Activated naive CD4-positive, alpha-beta T cell treated with anti-CD3 and anti-CD28 coated beads for 36 hours (primary cell): ENCODE data around the gene METAP1D. TPM values are rescaled to one million over a fixed set of nuclear protein-coding genes. Genes with fewer than 3 reads are reported as not detected.
A peak's percentile ranks its signal among the peaks of the same experiment; 100 is the strongest.

Experiments used
- CTCF ChIA-PET: fragments of 350-600 bp; sonication (Branson Sonifier 250); formaldehyde crosslinking; loops from one replicate; lab custom pipeline; 2021; ENCODE audit warnings: antibody characterized with exemption; lab: Charles Lee
- DNase-seq: peaks from one replicate; pipeline ENCODE4 v3.0.0-alpha.2; 2020
- H3K27ac Mint-ChIP-seq: one replicate; pipeline ENCODE4 v1.8.0; 2021; ENCODE audit warnings: mild to moderate bottlenecking, mixed read lengths
- H3K27me3 Mint-ChIP-seq: one replicate; pipeline ENCODE4 v1.8.0; 2021; ENCODE audit warnings: low read depth, mixed read lengths
- H3K36me3 Mint-ChIP-seq: one replicate; pipeline ENCODE4 v1.8.0; 2021; ENCODE audit warnings: low read depth, mixed read lengths
- H3K4me1 Mint-ChIP-seq: one replicate; pipeline ENCODE4 v1.8.0; 2021; ENCODE audit warnings: low read depth, mixed read lengths
- H3K4me3 Mint-ChIP-seq: one replicate; pipeline ENCODE4 v1.8.0; 2021; ENCODE audit warnings: mild to moderate bottlenecking, moderate library complexity, mixed read lengths
- H3K9me3 Mint-ChIP-seq: one replicate; pipeline ENCODE4 v1.8.0; 2021; ENCODE audit warnings: mixed read lengths
- intact Hi-C: fragments of 100-400 bp; cut with micrococcal nuclease; formaldehyde crosslinking; loops from one replicate; pipeline ENCODE4 v1.15.1; 2023
- total RNA-seq, 2 experiments: library from RNA; stranded (reverse); gene quantifications; one replicate each; pipeline ENCODE4 v1.2.3, GENCODE V29; 2021

METAP1D gene
- total RNA-seq, 2 experiments from 2014 or later, result 2.5 to 3.4 TPM

DNA sequence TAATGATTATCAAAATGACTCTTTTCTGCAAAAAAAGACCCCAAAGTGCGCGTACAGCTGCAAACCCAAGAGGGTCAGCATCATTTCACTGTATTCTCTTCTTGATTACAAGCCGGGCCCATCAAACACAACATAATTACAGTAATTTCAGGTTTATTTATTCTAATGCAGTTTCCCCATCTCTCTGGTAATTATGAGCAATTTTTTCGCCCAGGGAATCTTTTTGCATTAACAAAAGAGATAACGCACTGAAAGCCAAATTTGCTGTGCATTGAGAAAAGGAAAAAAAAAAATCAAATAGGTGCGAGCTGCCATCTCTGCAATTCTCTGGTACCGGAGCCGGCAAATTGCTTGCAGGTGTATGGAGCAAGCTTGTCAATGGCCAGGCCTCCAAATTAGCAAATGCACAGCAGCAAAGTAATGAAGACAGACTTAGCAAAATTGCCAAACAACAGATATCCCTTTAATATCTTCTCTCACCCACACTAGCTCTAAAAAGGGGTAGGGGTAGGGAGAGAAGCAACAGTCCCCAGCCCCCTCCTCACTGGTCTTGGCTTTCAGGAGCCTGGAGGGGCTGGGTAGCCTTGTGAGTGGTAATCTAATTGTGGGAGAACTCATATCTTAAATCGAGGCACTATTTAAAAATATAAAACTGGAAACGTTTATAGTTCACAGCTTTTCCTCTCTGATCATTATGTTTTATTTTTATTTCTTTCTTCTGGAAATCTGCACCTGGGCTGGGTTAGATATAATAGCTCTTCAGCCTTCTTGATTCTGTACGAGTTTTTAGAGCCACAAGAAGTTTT lies 92.2 kb downstream of the METAP1D start:
- H3K36me3 Mint-ChIP-seq, result no peaks in the 10 kb centered on the region
- peaks cover 45% of the 10 kb centered on the region for H3K4me1 Mint-ChIP-seq
- no peak for DNase-seq
- CTCF ChIA-PET, result interaction anchor here (0.6 to 1.9 kb wide), 10 partner anchors 9 to 388 kb away, joined by 3 to 5 read pairs (median 4); no protein-coding TSS in a partner anchor
- H3K4me3 Mint-ChIP-seq, result no peak overlapping the region
- H3K9me3 Mint-ChIP-seq, result no peaks in the 10 kb centered on the region
- intact Hi-C loops, result loop anchor here (5.0 kb wide), 1 partner anchor 1380 kb away; no protein-coding TSS in a partner anchor
- H3K27me3 Mint-ChIP-seq, result peaks cover 88% of the 10 kb centered on the region
- H3K27ac Mint-ChIP-seq, result no peak overlapping the region

DNA sequence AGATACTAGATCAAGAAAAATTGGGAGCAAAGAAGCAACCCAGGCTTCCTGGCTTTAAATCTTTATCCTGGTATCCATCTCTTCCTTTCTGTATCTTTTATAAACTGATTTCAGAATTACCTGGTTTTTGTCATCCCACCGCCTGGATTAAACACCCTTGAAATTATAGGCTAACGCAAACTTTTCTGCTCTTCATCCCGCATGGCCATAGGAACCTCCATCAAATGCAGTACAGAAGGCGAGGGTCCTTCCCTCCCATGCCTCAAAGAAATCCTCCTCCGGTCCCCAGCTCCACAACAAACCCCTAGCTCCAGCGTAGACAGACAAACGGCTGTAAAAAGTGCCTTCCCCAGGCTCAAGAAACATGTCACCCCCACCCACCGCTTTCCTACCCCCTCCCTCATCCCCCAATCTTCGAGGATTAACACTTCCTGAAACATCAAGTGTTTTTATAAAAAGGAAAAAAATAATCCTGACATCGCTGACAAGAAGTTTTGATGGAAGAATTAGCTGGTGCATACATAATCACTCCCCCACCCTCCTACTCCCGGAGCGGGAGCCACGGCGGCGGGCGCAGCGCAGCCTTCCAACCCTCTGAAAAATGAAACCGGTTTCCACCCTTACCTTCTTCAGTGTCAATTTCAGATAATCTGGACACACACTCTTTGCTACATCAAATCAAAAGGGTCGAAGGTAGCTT lies 93.1 kb downstream of the METAP1D start:
- Mint-ChIP-seq H3K36me3 (no peaks in the 10 kb centered on the region), H3K27ac (no peak overlapping the region), H3K27me3 (peaks cover 88% of the 10 kb centered on the region), H3K4me3 (no peak overlapping the region), H3K9me3 (no peaks in the 10 kb centered on the region), H3K4me1 (peaks cover 45% of the 10 kb centered on the region)
- CTCF ChIA-PET, result interaction anchor here (0.9 to 1.3 kb wide), 4 partner anchors 11 to 388 kb away, joined by 3 to 5 read pairs (median 3); no protein-coding TSS in a partner anchor
- no peak for DNase-seq
- intact Hi-C loops, result loop anchor here (5.0 kb wide), 1 partner anchor 1381 kb away; no protein-coding TSS in a partner anchor

DNA sequence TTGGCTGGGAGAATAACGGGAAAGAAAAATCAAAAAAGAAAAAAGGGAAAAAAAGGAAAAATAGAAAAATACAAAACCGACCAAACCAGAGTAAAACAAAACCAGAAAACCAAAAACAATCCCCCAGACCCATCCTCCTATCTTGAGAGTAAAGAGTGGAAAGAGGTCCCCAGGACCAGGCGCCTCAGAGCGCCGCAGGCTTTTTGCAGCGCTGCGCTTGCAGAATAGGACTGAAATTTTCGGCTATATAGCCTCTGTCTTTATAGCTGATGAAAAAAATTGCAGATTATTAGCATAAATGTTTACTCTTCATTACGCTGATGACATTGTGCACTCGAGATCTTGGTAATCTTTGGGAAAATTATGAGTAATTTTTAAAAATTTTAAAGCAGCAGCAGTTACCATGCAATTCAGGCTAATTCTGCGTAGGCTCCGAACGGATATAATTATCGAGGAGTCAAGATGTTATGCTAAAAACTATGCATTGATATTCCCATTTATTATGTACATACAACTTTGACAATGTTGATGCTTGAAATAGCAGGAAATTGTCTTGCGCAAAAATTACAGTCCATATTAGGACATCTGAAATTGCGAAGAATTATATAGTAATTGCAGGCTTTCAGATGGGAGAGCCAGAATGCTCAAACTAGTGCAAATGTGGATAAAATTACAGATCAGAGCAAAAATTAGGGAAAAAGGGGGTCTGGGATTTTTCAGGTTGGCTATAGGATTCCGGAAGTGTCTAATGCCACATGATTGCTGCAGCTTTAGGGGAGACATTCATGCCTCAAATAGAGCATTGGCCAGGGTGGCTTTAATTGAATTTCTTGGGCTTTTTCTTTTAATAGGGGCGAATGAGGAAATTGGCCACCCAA lies 93.9 kb downstream of the METAP1D start:
- Mint-ChIP-seq H3K9me3 (no peaks in the 10 kb centered on the region), H3K36me3 (no peaks in the 10 kb centered on the region), H3K27me3 (peaks cover 85% of the 10 kb centered on the region), H3K4me3 (peak overlapping the region; percentile 43), H3K27ac (no peak overlapping the region), H3K4me1 (peaks cover 43% of the 10 kb centered on the region)
- DNase-seq, result no peak
- CTCF ChIA-PET, result interaction anchor here (1.1 kb wide), 1 partner anchor 12 kb away, joined by 3 read pairs; no protein-coding TSS in a partner anchor
- intact Hi-C loops, result loop anchor here (2.0 to 5.0 kb wide), 2 partner anchors 95 to 1381 kb away; partner anchors contain the start of gene METAP1D

DNA sequence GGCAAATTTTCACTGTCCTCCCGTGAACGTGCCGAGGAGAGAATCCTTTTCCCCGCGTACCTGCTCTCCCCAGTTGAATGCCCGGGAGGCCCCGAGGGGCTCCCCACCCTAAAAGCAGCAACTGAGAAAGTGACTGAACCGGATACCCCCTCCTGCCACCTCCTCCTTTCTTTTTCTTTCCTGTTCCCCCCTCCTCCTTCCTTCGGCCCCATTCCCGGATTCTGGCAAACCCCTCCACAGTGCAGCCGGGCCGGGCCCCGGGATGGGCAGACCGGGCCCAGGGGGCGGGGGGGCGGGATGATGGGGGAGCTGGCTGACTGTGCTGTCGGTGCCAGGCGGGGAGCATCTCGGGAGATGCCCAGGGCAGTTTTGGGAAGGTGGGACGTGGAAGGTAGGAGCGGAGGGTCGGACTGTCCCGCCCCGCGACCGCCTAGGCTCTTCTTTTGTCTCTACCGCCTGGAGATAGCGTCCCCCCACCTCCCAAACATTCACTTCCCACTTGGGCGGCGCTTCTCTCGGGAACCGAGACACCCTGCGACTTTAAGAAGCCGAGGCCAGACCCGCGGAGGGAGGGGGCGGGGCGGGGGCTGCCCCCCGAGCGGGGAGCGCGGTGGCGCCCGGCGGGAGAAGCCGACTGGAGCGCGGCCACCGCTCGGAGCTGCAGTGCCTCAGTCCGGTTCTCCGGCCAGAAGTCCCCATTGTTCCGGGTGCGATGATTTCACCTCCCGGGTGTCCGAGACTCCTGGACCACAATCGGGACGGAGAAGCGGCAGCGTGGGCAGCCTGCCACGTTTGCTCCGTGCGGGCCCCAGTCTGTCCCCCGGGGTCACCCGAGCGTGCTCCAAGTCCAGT lies 94.8 kb downstream of the METAP1D start:
- peak overlapping the region; percentile 78 for H3K4me3 Mint-ChIP-seq
- H3K27ac Mint-ChIP-seq, result no peak overlapping the region
- no peaks in the 10 kb centered on the region for H3K9me3 Mint-ChIP-seq
- no peaks in the 10 kb centered on the region for H3K36me3 Mint-ChIP-seq
- no peak for DNase-seq
- CTCF ChIA-PET, result no interaction called here
- H3K27me3 Mint-ChIP-seq, result peaks cover 80% of the 10 kb centered on the region
- H3K4me1 Mint-ChIP-seq, result peaks cover 44% of the 10 kb centered on the region
- intact Hi-C loops, result loop anchor here (1.0 to 5.0 kb wide), 7 partner anchors 8 to 1382 kb away; partner anchors contain the start of gene METAP1D

DNA sequence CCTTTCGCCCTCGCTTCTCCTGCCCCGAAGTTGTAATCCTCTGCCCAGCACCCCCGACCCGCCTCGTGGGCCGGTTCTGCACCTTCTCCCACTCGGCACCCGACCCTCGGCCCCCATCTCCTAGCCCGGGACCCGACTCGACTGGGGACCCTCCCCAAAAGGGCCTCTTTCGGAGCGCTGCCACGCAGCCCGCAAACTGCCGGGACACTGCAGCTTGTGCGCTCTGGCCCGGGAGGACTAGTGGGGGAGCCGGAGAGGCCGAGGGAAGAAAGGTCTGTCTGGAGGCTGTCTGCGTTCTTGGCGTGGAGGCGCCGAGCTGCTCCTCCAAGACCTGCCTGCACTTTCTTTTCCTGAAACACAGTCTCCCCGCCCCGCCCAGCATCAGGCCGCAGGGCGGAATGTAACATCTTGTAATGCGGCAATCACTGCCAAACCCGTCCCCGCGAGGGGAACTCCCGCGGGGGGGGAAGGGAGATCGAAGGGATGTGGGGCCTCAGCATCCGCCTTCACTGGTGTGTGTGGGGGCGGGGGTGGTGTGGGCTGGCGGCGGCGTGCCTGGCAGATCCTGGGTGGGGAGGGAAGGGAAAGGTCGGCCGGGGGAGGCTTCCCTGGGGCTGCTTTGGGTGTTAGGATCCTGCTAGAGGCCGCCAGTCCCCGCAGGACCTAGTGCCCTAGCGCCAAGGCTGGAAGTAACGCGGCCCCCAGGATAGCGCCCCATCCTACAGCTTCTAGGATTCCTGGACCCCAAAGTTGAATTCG lies 95.6 kb downstream of the METAP1D start:
- H3K36me3 Mint-ChIP-seq, result no peaks in the 10 kb centered on the region
- H3K4me3 Mint-ChIP-seq, result peak overlapping the region; percentile 78
- DNase-seq, result peak; percentile 87
- peaks cover 75% of the 10 kb centered on the region for H3K27me3 Mint-ChIP-seq
- no peaks in the 10 kb centered on the region for H3K9me3 Mint-ChIP-seq
- H3K27ac Mint-ChIP-seq, result peak overlapping the region; percentile 47
- CTCF ChIA-PET, result interaction anchor here (0.5 to 1.1 kb wide), 4 partner anchors 10 to 388 kb away, joined by 3 read pairs; partner anchors contain the start of gene DLX1
- H3K4me1 Mint-ChIP-seq, result peaks cover 42% of the 10 kb centered on the region
- intact Hi-C loops, result loop anchor here (1.0 to 5.0 kb wide), 6 partner anchors 8 to 1273 kb away; partner anchors contain the start of gene METAP1D

DNA sequence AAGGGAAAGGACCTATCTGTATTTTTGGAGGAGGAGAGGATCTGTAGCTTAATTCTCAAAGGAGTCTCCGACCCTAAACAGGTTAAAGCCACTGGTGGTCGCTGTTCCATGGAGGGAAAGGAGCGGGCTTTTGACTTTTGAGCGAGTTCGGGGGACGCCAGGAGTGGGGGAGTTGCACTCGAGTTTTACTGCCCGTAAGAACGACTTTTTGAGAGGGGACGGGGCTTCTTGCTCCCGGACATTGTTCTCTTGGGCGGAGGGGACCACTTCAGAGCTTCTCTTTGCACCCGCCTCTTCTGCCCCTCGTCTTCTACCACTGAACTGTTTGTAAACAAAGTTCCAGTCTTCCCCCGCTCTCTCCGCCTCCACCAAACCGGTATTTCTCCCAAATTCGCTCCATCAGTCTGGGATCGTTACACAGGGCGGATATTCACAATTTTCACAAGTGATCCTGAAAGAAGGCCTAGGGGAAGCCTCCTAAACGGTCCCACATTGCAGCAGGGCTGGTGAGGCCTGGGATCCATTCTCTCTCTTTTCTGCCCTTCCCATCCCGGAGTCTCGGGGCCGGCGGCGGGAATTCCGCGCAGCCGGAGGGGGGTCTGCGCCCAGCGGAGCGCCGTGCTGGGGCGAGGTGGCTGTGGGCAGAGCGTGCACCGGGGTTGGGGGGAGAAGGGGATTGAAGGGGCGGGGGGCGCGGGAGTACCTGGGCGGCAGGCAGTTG lies 96.3 kb downstream of the METAP1D start:
- intact Hi-C loops, result loop anchor here (1.0 to 5.0 kb wide), 6 partner anchors 7 to 1274 kb away; partner anchors contain the start of gene METAP1D
- peak overlapping the region; percentile 78 for H3K4me3 Mint-ChIP-seq
- H3K36me3 Mint-ChIP-seq, result no peaks in the 10 kb centered on the region
- H3K27ac Mint-ChIP-seq, result no peak overlapping the region
- CTCF ChIA-PET, result interaction anchor here (0.5 to 1.1 kb wide), 4 partner anchors 11 to 389 kb away, joined by 3 read pairs; partner anchors contain the start of gene DLX1
- no peaks in the 10 kb centered on the region for H3K9me3 Mint-ChIP-seq
- peaks cover 73% of the 10 kb centered on the region for H3K27me3 Mint-ChIP-seq
- DNase-seq, result no peak
- H3K4me1 Mint-ChIP-seq, result peaks cover 43% of the 10 kb centered on the region

DNA sequence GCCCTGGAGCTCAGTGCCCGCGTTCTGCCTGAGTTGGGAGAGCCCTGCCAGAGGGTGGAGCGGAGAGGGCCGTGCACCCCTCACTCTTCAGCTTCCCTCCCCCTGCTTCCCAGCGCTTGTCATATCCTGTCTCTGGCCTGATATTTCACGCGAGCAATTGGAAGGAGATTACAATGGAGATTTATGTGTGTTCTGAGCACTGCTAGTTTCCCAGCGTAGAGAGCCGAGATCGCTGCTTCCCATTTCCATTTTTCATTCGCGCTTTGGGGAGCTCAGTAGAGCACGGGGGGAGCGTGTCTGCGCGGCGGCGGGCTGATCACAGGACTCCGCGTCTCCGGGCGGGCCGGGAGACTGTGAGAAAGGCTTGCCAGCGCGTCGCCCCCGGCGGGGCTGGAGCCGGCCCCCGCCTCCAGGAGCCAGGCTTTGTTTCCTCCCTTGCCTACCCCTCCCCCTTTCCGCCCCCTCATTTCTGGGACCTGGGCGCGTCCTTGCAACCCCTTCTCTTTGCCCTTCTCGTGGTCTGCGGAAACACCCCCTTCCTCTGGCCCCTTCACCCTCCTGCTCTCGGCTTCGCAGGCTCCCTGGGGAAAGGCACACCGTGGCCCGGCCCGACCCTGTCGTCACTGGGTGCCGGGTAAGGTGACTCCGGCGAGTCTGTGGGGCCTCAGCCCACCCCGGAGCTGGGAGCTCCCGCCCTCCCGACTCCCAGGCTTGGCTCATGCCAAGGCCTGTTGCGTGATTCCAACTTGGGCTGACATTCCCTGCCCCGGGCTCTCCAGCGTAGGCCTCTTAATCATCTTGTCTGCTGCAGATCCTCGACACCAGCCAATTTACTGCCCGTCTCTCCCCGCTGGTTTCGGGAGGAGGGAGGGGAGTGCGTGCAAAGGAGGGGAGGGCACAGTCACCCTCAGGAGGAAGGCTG lies 97.1 kb downstream of the METAP1D start:
- Mint-ChIP-seq H3K4me1 (peaks cover 50% of the 10 kb centered on the region), H3K27ac (no peak overlapping the region)
- CTCF ChIA-PET, result interaction anchor here (0.8 kb wide), 1 partner anchor 390 kb away, joined by 3 read pairs; no protein-coding TSS in a partner anchor

DNA sequence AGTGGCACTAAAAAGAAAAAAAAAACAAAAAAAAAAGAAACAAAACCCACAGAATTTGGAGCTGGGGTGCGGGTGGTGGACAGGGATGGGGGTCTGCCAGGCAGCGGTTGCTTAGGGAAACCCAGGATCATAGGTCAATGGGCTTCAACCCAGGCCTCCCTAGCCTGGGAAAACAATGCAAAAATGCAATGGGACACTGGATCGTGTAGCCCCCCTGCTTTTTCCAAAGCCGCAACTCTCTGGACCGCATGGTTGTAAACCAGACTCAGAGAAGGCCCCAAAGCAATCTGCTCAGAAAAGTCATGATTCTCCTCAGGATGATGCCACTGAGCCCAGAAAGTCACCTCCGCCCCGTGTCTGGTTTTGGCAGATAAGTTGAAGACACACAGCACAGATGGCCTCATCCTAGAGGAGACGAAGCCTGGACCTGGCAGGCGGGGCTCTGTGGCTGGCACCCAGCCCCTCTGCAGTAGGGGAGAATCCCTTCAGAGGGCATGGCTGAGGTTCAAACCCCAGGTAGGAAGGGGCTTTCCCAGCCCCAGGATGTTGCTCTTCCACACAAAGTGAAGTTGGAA lies 97.9 kb downstream of the METAP1D start:
- H3K27ac Mint-ChIP-seq, result no peak overlapping the region
- DNase-seq, result no peak
- intact Hi-C loops, result loop anchor here (5.0 kb wide), 3 partner anchors 780 to 1275 kb away; no protein-coding TSS in a partner anchor
- no peaks in the 10 kb centered on the region for H3K36me3 Mint-ChIP-seq
- H3K27me3 Mint-ChIP-seq, result peaks cover 71% of the 10 kb centered on the region
- no peak overlapping the region for H3K4me3 Mint-ChIP-seq
- CTCF ChIA-PET, result no interaction called here
- H3K4me1 Mint-ChIP-seq, result peaks cover 52% of the 10 kb centered on the region
- H3K9me3 Mint-ChIP-seq, result no peaks in the 10 kb centered on the region

More for the DNA sequence above, 97.1 kb downstream of the METAP1D start:
- no peaks in the 10 kb centered on the region for H3K9me3 Mint-ChIP-seq
- intact Hi-C loops, result loop anchor here (5.0 kb wide), 3 partner anchors 780 to 1275 kb away; no protein-coding TSS in a partner anchor
- peak overlapping the region; percentile 49 for H3K4me3 Mint-ChIP-seq
- no peaks in the 10 kb centered on the region for H3K36me3 Mint-ChIP-seq
- DNase-seq, result no peak
- H3K27me3 Mint-ChIP-seq, result peaks cover 74% of the 10 kb centered on the region

- no peaks in the 10 kb centered on the region for H3K36me3 Mint-ChIP-seq
- no peak for DNase-seq
- no peak overlapping the region for H3K27ac Mint-ChIP-seq
- CTCF ChIA-PET, result interaction anchor here (1.2 kb wide), 1 partner anchor 8 kb away, joined by 3 read pairs; no protein-coding TSS in a partner anchor
- intact Hi-C loops, result loop anchor here (5.0 kb wide), 3 partner anchors 781 to 1276 kb away; no protein-coding TSS in a partner anchor
- no peaks in the 10 kb centered on the region for H3K9me3 Mint-ChIP-seq
- peaks cover 70% of the 10 kb centered on the region for H3K27me3 Mint-ChIP-seq
- peaks cover 55% of the 10 kb centered on the region for H3K4me1 Mint-ChIP-seq
- no peak overlapping the region for H3K4me3 Mint-ChIP-seq
Measured at GRCh38 chr2:172098287-172098649, 98.5 kb downstream of the METAP1D start.
